Measurements from ENCODE around the gene KLHL14. TPM values are rescaled to one million over a fixed set of nuclear protein-coding genes. Genes with fewer than 3 reads are reported as not detected.

KLHL14 gene
- total and polyA plus RNA-seq, 2 experiments from 2014 or later, result 0.44 to 1.9 TPM

DNA sequence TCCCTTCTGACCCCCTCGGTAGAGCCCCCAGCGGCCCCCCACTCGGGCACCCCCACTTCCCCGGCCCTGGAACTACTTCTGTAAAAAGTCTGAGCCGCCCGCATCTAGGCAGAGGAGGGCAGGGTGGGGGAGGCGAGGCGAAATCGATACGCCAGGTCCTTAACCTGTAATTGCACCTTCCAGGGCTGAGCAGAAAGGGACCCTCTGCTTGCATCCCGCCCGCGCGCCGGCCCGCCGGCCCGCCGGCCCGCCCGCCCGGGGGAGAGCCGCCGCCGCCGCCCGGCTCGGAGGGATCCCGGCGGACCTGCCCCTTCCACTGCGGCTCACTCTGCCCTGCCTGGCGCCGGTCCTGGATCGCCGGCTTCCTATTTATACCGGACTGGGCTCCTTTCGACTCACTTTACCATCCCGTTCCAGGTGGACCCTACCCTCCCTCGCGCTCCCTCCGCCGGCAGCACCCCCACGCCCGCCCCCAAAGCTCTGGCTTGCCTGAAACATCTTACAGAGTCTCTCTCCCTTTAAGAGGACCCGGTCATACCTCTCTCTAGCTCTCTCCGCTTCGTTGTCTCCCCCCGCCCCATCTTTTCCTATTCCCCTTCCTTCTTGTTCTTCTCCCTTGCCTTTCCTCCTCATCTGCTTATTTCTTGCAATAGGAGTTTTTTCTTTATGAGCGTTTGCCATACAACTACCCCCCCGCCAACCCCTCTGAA, 797 bp downstream of the KLHL14 start (continued):
- TF ChIP-seq, protein P1, sequence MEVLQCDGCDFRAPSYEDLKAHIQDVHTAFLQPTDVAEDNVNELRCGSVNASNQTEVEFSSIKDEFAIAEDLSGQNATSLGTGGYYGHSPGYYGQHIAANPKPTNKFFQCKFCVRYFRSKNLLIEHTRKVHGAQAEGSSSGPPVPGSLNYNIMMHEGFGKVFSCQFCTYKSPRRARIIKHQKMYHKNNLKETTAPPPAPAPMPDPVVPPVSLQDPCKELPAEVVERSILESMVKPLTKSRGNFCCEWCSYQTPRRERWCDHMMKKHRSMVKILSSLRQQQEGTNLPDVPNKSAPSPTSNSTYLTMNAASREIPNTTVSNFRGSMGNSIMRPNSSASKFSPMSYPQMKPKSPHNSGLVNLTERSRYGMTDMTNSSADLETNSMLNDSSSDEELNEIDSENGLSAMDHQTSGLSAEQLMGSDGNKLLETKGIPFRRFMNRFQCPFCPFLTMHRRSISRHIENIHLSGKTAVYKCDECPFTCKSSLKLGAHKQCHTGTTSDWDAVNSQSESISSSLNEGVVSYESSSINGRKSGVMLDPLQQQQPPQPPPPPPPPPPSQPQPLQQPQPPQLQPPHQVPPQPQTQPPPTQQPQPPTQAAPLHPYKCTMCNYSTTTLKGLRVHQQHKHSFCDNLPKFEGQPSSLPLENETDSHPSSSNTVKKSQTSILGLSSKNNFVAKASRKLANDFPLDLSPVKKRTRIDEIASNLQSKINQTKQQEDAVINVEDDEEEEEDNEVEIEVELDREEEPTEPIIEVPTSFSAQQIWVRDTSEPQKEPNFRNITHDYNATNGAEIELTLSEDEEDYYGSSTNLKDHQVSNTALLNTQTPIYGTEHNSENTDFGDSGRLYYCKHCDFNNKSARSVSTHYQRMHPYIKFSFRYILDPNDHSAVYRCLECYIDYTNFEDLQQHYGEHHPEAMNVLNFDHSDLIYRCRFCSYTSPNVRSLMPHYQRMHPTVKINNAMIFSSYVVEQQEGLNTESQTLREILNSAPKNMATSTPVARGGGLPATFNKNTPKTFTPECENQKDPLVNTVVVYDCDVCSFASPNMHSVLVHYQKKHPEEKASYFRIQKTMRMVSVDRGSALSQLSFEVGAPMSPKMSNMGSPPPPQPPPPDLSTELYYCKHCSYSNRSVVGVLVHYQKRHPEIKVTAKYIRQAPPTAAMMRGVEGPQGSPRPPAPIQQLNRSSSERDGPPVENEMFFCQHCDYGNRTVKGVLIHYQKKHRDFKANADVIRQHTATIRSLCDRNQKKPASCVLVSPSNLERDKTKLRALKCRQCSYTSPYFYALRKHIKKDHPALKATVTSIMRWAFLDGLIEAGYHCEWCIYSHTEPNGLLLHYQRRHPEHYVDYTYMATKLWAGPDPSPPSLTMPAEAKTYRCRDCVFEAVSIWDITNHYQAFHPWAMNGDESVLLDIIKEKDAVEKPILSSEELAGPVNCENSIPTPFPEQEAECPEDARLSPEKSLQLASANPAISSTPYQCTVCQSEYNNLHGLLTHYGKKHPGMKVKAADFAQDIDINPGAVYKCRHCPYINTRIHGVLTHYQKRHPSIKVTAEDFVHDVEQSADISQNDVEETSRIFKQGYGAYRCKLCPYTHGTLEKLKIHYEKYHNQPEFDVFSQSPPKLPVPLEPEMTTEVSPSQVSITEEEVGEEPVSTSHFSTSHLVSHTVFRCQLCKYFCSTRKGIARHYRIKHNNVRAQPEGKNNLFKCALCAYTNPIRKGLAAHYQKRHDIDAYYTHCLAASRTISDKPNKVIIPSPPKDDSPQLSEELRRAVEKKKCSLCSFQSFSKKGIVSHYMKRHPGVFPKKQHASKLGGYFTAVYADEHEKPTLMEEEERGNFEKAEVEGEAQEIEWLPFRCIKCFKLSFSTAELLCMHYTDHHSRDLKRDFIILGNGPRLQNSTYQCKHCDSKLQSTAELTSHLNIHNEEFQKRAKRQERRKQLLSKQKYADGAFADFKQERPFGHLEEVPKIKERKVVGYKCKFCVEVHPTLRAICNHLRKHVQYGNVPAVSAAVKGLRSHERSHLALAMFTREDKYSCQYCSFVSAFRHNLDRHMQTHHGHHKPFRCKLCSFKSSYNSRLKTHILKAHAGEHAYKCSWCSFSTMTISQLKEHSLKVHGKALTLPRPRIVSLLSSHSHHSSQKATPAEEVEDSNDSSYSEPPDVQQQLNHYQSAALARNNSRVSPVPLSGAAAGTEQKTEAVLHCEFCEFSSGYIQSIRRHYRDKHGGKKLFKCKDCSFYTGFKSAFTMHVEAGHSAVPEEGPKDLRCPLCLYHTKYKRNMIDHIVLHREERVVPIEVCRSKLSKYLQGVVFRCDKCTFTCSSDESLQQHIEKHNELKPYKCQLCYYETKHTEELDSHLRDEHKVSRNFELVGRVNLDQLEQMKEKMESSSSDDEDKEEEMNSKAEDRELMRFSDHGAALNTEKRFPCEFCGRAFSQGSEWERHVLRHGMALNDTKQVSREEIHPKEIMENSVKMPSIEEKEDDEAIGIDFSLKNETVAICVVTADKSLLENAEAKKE (CRISPR knock-in tag; IDR thresholded peaks at IDR 0.05), result no peak
- TF ChIP-seq JUNB (IDR thresholded peaks at IDR 0.05; ENCODE audit: unreplicated experiment) (no peak), NANOG (IDR thresholded peaks at IDR 0.05; ENCODE audit: borderline replicate concordance) (no peak), EZH2 (IDR thresholded peaks at IDR 0.05; ENCODE audit: low read depth, unreplicated experiment) (no peak), CREB1 (CRISPR knock-in tag; IDR thresholded peaks at IDR 0.05; ENCODE audit: low read depth) (no peak)
- TF ChIP-seq, protein P2, sequence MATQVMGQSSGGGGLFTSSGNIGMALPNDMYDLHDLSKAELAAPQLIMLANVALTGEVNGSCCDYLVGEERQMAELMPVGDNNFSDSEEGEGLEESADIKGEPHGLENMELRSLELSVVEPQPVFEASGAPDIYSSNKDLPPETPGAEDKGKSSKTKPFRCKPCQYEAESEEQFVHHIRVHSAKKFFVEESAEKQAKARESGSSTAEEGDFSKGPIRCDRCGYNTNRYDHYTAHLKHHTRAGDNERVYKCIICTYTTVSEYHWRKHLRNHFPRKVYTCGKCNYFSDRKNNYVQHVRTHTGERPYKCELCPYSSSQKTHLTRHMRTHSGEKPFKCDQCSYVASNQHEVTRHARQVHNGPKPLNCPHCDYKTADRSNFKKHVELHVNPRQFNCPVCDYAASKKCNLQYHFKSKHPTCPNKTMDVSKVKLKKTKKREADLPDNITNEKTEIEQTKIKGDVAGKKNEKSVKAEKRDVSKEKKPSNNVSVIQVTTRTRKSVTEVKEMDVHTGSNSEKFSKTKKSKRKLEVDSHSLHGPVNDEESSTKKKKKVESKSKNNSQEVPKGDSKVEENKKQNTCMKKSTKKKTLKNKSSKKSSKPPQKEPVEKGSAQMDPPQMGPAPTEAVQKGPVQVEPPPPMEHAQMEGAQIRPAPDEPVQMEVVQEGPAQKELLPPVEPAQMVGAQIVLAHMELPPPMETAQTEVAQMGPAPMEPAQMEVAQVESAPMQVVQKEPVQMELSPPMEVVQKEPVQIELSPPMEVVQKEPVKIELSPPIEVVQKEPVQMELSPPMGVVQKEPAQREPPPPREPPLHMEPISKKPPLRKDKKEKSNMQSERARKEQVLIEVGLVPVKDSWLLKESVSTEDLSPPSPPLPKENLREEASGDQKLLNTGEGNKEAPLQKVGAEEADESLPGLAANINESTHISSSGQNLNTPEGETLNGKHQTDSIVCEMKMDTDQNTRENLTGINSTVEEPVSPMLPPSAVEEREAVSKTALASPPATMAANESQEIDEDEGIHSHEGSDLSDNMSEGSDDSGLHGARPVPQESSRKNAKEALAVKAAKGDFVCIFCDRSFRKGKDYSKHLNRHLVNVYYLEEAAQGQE (IDR thresholded peaks at IDR 0.05; ENCODE audit: unreplicated experiment), result no peak

Data from GM23338 (cell line).